Kidney capillary endothelial cell (primary cell): ENCODE measurements around the gene SULF2.

Source experiments
- DNase-seq: peaks from one replicate; pipeline ENCODE4 v3.0.0-alpha.2; 2018; ENCODE audit warnings: low spot score

Gene SULF2

GRCh38 chr20:47682028-47682783, 103.1 kb downstream of the SULF2 start:
- DNase-seq: peak; percentile 14

GRCh38 chr20:47680804-47681529, 104.3 kb downstream of the SULF2 start:
- DNase-seq: no peak

- DNase-seq: no peak
Measured at GRCh38 chr20:47679462-47679861, 105.8 kb downstream of the SULF2 start.

- DNase-seq: no peak
Measured at GRCh38 chr20:47678536-47678935, 106.7 kb downstream of the SULF2 start.

- no peak for DNase-seq
Measured at GRCh38 chr20:47677635-47678453, 107.4 kb downstream of the SULF2 start.

- DNase-seq: no peak
Measured at GRCh38 chr20:47676912-47677634, 108.2 kb downstream of the SULF2 start.

- DNase-seq: no peak
Measured at GRCh38 chr20:47676219-47676721, 109.0 kb downstream of the SULF2 start.

GRCh38 chr20:47675190-47676142, 109.8 kb downstream of the SULF2 start:
- DNase-seq: no peak

- DNase-seq: no peak
Measured at GRCh38 chr20:47674686-47675085, 110.6 kb downstream of the SULF2 start.

- DNase-seq: no peak
Measured at GRCh38 chr20:47674145-47674544, 111.1 kb downstream of the SULF2 start.

- no peak for DNase-seq
Measured at GRCh38 chr20:47673671-47673955, 111.7 kb downstream of the SULF2 start.

- DNase-seq: no peak
Measured at GRCh38 chr20:47672886-47673670, 112.2 kb downstream of the SULF2 start.

GRCh38 chr20:47672166-47672565, 113.1 kb downstream of the SULF2 start:
- DNase-seq: no peak

- no peak for DNase-seq
Measured at GRCh38 chr20:47670913-47671312, 114.4 kb downstream of the SULF2 start.

GRCh38 chr20:47669927-47670890, 115.1 kb downstream of the SULF2 start:
- no peak for DNase-seq

- no peak for DNase-seq
Measured at GRCh38 chr20:47669489-47669888, 115.8 kb downstream of the SULF2 start.

- no peak for DNase-seq
Measured at GRCh38 chr20:47669152-47669425, 116.2 kb downstream of the SULF2 start.

GRCh38 chr20:47668313-47669151, 116.7 kb downstream of the SULF2 start:
- no peak for DNase-seq
